GM18858 (cell line): Measurements from ENCODE around the gene TRPC5OS.

Source experiments
- ATAC-seq: cut with Tn5 transposase; IDR thresholded peaks from one replicate; pipeline ENCODE4 v1.9.1; 2021; ENCODE audit not compliant: unreplicated experiment

The TRPC5OS gene

GRCh38 chrX:111875881-111876280 is at the start of gene TRPC5OS:
Gene TRPC5OS (plus strand): TSS chrX:111876181. CDS start chrX:111901850, 25,669 bp downstream.
- ATAC-seq: no peak

GRCh38 chrX:111829345-111829744 is 46.6 kb upstream of the TRPC5OS start:
- no peak for ATAC-seq

GRCh38 chrX:111830571-111830970 is 45.4 kb upstream of the TRPC5OS start:
- ATAC-seq: no peak

GRCh38 chrX:111831343-111831742 is 44.6 kb upstream of the TRPC5OS start:
- ATAC-seq: no peak

- ATAC-seq: no peak
Observed at GRCh38 chrX:111837197-111837596, 38.8 kb upstream of the TRPC5OS start.

- no peak for ATAC-seq
Observed at GRCh38 chrX:111847491-111848133, 28.4 kb upstream of the TRPC5OS start.

GRCh38 chrX:111848541-111848940 is 27.4 kb upstream of the TRPC5OS start:
- ATAC-seq: no peak

- ATAC-seq: no peak
Observed at GRCh38 chrX:111850975-111851374, 25.0 kb upstream of the TRPC5OS start.

GRCh38 chrX:111854556-111855490 is 21.2 kb upstream of the TRPC5OS start:
- no peak for ATAC-seq

- no peak for ATAC-seq
Observed at GRCh38 chrX:111857534-111858060, 18.4 kb upstream of the TRPC5OS start.

- no peak for ATAC-seq
Observed at GRCh38 chrX:111861605-111862004, 14.4 kb upstream of the TRPC5OS start.

GRCh38 chrX:111867236-111867635 is 8.7 kb upstream of the TRPC5OS start:
- ATAC-seq: no peak

GRCh38 chrX:111868726-111869638 is 7.0 kb upstream of the TRPC5OS start:
- ATAC-seq: peak; percentile 50

GRCh38 chrX:111869639-111870034 is 6.3 kb upstream of the TRPC5OS start:
- ATAC-seq: peak; percentile 66

GRCh38 chrX:111874241-111874640 is 1.7 kb upstream of the TRPC5OS start:
- ATAC-seq: no peak

GRCh38 chrX:111876646-111877045 is 665 bp downstream of the TRPC5OS start:
- ATAC-seq: peak; percentile 38

- ATAC-seq: no peak
Observed at GRCh38 chrX:111877681-111878080, 1.7 kb downstream of the TRPC5OS start.

GRCh38 chrX:111880735-111881134 is 4.8 kb downstream of the TRPC5OS start:
- ATAC-seq: no peak

GRCh38 chrX:111881715-111882114 is 5.7 kb downstream of the TRPC5OS start:
- no peak for ATAC-seq

GRCh38 chrX:111886678-111887077 is 10.7 kb downstream of the TRPC5OS start:
- no peak for ATAC-seq

GRCh38 chrX:111888600-111888999 is 12.6 kb downstream of the TRPC5OS start:
- ATAC-seq: no peak
